T follicular helper cell (primary cell): ENCODE results near the gene INPP5B.
A peak's percentile ranks its signal among the peaks of the same experiment; 100 is the strongest.
"Not testable (repeated sequence)": the region's sequence is repeated elsewhere in the genome, so short reads cannot be mapped to it uniquely, and the experiment has no call there.

ENCODE experiments used
- DNase-seq: peaks from one replicate; pipeline ENCODE4 v3.0.0-alpha.2; 2020; ENCODE audit warnings: low read depth

INPP5B gene

GRCh38 chr1:37948166-37948565 lies 1.3 kb upstream of the INPP5B start:
- no peak for DNase-seq

- no peak for DNase-seq
Measured at GRCh38 chr1:37947364-37947763, 511 bp upstream of the INPP5B start.

GRCh38 chr1:37945743-37946702 lies 830 bp downstream of the INPP5B start:
- DNase-seq: no peak

- DNase-seq: no peak
Measured at GRCh38 chr1:37945251-37945650, 1.6 kb downstream of the INPP5B start.

- no peak for DNase-seq
Measured at GRCh38 chr1:37944816-37945215, 2.0 kb downstream of the INPP5B start.

GRCh38 chr1:37944086-37944763 lies 2.6 kb downstream of the INPP5B start:
- no peak for DNase-seq

GRCh38 chr1:37940299-37940947 lies 6.4 kb downstream of the INPP5B start:
- DNase-seq: no peak

- not testable (repeated sequence) for DNase-seq
Measured at GRCh38 chr1:37936760-37937159, 10.1 kb downstream of the INPP5B start.

- DNase-seq: no peak
Measured at GRCh38 chr1:37932759-37933158, 14.1 kb downstream of the INPP5B start.

- DNase-seq: peak; percentile 95
Measured at GRCh38 chr1:37931361-37932158, 15.3 kb downstream of the INPP5B start.

- no peak for DNase-seq
Measured at GRCh38 chr1:37931102-37931360, 15.8 kb downstream of the INPP5B start.

GRCh38 chr1:37930246-37931101 lies 16.4 kb downstream of the INPP5B start:
- no peak for DNase-seq

GRCh38 chr1:37926038-37926924 lies 20.6 kb downstream of the INPP5B start:
- DNase-seq: no peak

GRCh38 chr1:37925316-37925715 lies 21.5 kb downstream of the INPP5B start:
- DNase-seq: no peak

GRCh38 chr1:37923551-37923889 lies 23.3 kb downstream of the INPP5B start:
- DNase-seq: no peak

GRCh38 chr1:37922767-37923550 lies 23.9 kb downstream of the INPP5B start:
- no peak for DNase-seq

GRCh38 chr1:37919277-37919676 lies 27.6 kb downstream of the INPP5B start:
- DNase-seq: no peak

GRCh38 chr1:37915476-37916093 lies 31.3 kb downstream of the INPP5B start:
- DNase-seq: no peak
